ENCODE results near the gene DIS3L2.
"Not testable (repeated sequence)": the region's sequence is repeated elsewhere in the genome, so short reads cannot be mapped to it uniquely, and the experiment has no call there.

DIS3L2 gene

GRCh38 chr2:232142502-232142901 is 181.0 kb downstream of the DIS3L2 start:
- TF ChIP-seq CTCF (conservative IDR thresholded peaks at IDR 0.05; ENCODE audit: low read depth, low read length) = no peak

DNA sequence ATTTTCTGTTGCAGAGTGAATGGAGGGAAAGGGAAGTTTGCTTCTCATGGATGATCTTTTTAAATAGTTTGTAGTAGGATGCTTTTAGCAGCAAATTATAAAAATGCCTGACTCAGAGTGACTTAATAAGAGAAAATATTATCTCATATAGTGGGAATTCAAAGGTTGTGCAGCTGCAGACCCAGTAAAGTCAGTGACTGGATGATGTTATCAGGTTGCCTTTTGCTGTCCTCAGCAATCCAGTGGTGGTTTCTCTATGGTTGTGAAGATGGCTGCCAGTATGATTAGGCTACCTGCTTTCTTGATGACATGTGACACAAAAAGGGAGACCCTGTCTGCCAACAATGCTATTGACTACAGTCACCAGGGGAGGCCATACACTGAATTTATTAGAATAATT is 184.8 kb downstream of the DIS3L2 start:
- DNase-seq (ENCODE audit: low read depth) = peak; percentile 37
- no peak for TF ChIP-seq CTCF (conservative IDR thresholded peaks at IDR 0.05; ENCODE audit: low read depth, low read length)
- H3K4me3 ChIP-seq (ENCODE audit: low read depth, low read length) = no peak overlapping the region

More at GRCh38 chr2:232142502-232142901, 181.0 kb downstream of the DIS3L2 start:
- no peak overlapping the region for H3K4me3 ChIP-seq (ENCODE audit: low read depth, low read length)
- DNase-seq (ENCODE audit: low read depth) = no peak

GRCh38 chr2:232147440-232148077 is 186.0 kb downstream of the DIS3L2 start:
- TF ChIP-seq CTCF (conservative IDR thresholded peaks at IDR 0.05; ENCODE audit: low read depth, low read length) = no peak
- no peak overlapping the region for H3K4me3 ChIP-seq (ENCODE audit: low read depth, low read length)
- peak; percentile 23 for DNase-seq (ENCODE audit: low read depth)

DNA sequence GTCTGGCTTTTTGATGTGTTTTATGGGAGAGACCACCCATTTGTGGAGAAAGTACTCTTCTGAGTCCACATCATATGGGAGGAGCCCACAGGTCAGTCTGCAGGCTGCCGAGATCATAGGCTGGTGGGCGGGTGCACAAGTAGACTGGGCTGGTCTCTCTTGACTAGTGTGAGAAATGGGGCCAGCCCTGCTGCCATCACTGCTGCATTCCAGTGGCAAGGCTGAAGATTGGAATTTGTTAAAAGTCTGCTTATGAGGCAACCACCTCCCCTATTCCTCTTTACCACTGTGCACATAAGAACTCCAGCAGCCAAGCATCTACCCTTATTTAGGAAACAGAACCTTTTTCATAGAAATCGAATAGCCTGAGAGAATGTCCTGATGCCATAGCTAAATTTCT is 200.7 kb downstream of the DIS3L2 start:
- H3K4me3 ChIP-seq (ENCODE audit: low read depth, low read length) = no peak overlapping the region
- no peak for TF ChIP-seq CTCF (conservative IDR thresholded peaks at IDR 0.05; ENCODE audit: low read depth, low read length)
- DNase-seq (ENCODE audit: low read depth) = peak; percentile 31

- H3K4me3 ChIP-seq (ENCODE audit: low read depth, low read length) = no peak overlapping the region
- TF ChIP-seq CTCF (conservative IDR thresholded peaks at IDR 0.05; ENCODE audit: low read depth, low read length) = no peak
- no peak for DNase-seq (ENCODE audit: low read depth)
Measured at GRCh38 chr2:232170396-232170795, 208.9 kb downstream of the DIS3L2 start.

- H3K4me3 ChIP-seq (ENCODE audit: low read depth, low read length) = no peak overlapping the region
- no peak for TF ChIP-seq CTCF (conservative IDR thresholded peaks at IDR 0.05; ENCODE audit: low read depth, low read length)
- no peak for DNase-seq (ENCODE audit: low read depth)
Measured at GRCh38 chr2:232174662-232175061, 213.1 kb downstream of the DIS3L2 start.

- not testable (repeated sequence) for H3K4me3 ChIP-seq (ENCODE audit: low read depth, low read length); DNase-seq (ENCODE audit: low read depth)
Measured at GRCh38 chr2:232176587-232176986, 215.1 kb downstream of the DIS3L2 start.

All from choroid plexus epithelial cell (primary cell).